ENCODE data around the gene RNF130.

DNA sequence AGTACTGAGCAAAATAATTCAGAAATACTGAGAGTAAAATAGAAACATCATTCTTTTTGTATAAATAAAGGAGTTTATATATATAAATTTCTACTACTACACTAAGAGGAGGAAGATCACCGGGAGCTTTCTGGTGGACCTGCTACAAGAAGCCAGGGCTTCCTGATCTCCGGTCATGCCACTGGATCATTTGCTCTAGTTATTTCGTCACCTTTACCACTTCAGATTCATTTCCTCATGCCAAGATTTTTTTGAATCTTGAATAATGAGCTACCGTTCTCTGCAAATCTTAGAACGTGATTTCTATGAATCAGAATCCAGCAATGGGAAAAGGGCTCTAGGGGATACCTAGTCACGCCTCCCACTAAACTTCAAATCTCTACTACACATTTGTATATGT lies 111.9 kb downstream of the RNF130 start:
- TF ChIP-seq ZNF565 (CRISPR knock-in tag; conservative IDR thresholded peaks at IDR 0.05; ENCODE audit: low read depth) = no peak
- TF ChIP-seq SNAI2 (CRISPR knock-in tag; IDR thresholded peaks at IDR 0.05) = no peak
- TF ChIP-seq ARNTL (CRISPR knock-in tag; IDR thresholded peaks at IDR 0.05; ENCODE audit: borderline replicate concordance, low read depth) = no peak
- TF ChIP-seq, protein P1, sequence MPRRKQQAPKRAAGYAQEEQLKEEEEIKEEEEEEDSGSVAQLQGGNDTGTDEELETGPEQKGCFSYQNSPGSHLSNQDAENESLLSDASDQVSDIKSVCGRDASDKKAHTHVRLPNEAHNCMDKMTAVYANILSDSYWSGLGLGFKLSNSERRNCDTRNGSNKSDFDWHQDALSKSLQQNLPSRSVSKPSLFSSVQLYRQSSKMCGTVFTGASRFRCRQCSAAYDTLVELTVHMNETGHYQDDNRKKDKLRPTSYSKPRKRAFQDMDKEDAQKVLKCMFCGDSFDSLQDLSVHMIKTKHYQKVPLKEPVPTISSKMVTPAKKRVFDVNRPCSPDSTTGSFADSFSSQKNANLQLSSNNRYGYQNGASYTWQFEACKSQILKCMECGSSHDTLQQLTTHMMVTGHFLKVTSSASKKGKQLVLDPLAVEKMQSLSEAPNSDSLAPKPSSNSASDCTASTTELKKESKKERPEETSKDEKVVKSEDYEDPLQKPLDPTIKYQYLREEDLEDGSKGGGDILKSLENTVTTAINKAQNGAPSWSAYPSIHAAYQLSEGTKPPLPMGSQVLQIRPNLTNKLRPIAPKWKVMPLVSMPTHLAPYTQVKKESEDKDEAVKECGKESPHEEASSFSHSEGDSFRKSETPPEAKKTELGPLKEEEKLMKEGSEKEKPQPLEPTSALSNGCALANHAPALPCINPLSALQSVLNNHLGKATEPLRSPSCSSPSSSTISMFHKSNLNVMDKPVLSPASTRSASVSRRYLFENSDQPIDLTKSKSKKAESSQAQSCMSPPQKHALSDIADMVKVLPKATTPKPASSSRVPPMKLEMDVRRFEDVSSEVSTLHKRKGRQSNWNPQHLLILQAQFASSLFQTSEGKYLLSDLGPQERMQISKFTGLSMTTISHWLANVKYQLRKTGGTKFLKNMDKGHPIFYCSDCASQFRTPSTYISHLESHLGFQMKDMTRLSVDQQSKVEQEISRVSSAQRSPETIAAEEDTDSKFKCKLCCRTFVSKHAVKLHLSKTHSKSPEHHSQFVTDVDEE (CRISPR knock-in tag; IDR thresholded peaks at IDR 0.05) = no peak
- no peak for TF ChIP-seq ZFP3 (CRISPR knock-in tag; IDR thresholded peaks at IDR 0.05)

Data from SK-N-SH treated with all-trans-retinoic acid at 6 μM for 48 hours (cell line).